GM21529 (cell line): ENCODE data around the gene CNTLN.
"Not testable (repeated sequence)": the region's sequence is repeated elsewhere in the genome, so short reads cannot be mapped to it uniquely, and the experiment has no call there.

Experiments used
- ATAC-seq: cut with Tn5 transposase; IDR thresholded peaks from one replicate; pipeline ENCODE4 v1.9.1; 2021; ENCODE audit not compliant: unreplicated experiment

CNTLN gene

GRCh38 chr9:17291766-17292165 lies 156.9 kb downstream of the CNTLN start:
- no peak for ATAC-seq

GRCh38 chr9:17293685-17294084 lies 158.8 kb downstream of the CNTLN start:
- no peak for ATAC-seq

GRCh38 chr9:17294822-17295624 lies 160.2 kb downstream of the CNTLN start:
- ATAC-seq: no peak

- ATAC-seq: no peak
These were observed 180.5 kb downstream of the CNTLN start for GRCh38 chr9:17315341-17315740.

- no peak for ATAC-seq
These were observed 184.0 kb downstream of the CNTLN start for GRCh38 chr9:17318821-17319320.

GRCh38 chr9:17319864-17320263 lies 185.0 kb downstream of the CNTLN start:
- no peak for ATAC-seq

GRCh38 chr9:17322882-17323864 lies 188.3 kb downstream of the CNTLN start:
- no peak for ATAC-seq

- no peak for ATAC-seq
These were observed 193.5 kb downstream of the CNTLN start for GRCh38 chr9:17328331-17328730.

GRCh38 chr9:17330097-17330496 lies 195.3 kb downstream of the CNTLN start:
- no peak for ATAC-seq

GRCh38 chr9:17332115-17332514 lies 197.3 kb downstream of the CNTLN start:
- ATAC-seq: no peak

GRCh38 chr9:17339156-17339555 lies 204.3 kb downstream of the CNTLN start:
- ATAC-seq: no peak

GRCh38 chr9:17342696-17343095 lies 207.9 kb downstream of the CNTLN start:
- no peak for ATAC-seq

GRCh38 chr9:17349831-17350230 lies 215.0 kb downstream of the CNTLN start:
- ATAC-seq: no peak

GRCh38 chr9:17354006-17354405 lies 219.2 kb downstream of the CNTLN start:
- ATAC-seq: not testable (repeated sequence)

GRCh38 chr9:17361378-17361777 lies 226.5 kb downstream of the CNTLN start:
- no peak for ATAC-seq

GRCh38 chr9:17367035-17367434 lies 232.2 kb downstream of the CNTLN start:
- ATAC-seq: no peak

GRCh38 chr9:17380126-17380861 lies 245.5 kb downstream of the CNTLN start:
- ATAC-seq: no peak

GRCh38 chr9:17387565-17387964 lies 252.7 kb downstream of the CNTLN start:
- no peak for ATAC-seq

GRCh38 chr9:17389026-17389425 lies 254.2 kb downstream of the CNTLN start:
- no peak for ATAC-seq

- ATAC-seq: no peak
These were observed 260.2 kb downstream of the CNTLN start for GRCh38 chr9:17394881-17395510.
